Omental fat pad (tissue), 4 donors: ENCODE results near the gene TBC1D3B. TPM values are rescaled to one million over a fixed set of nuclear protein-coding genes. Genes with fewer than 3 reads are reported as not detected.
"Not testable (repeated sequence)": the region's sequence is repeated elsewhere in the genome, so short reads cannot be mapped to it uniquely, and the experiment has no call there.

Experiments
- ATAC-seq: fragments of 150-250 bp; one replicate; pipeline ENCODE4 v1.9.1; 2016; ENCODE audit warnings: mild to moderate bottlenecking, moderate library complexity; ENCODE audit not compliant: low FRiP score
- DNase-seq: peaks from one replicate; pipeline ENCODE4 v3.0.0-alpha.2; 2019; ENCODE audit warnings: low spot score
- total RNA-seq, 4 donors: library from RNA; depleted of rRNA; stranded (reverse); fragments of >200 nt; gene quantifications; one replicate each; pipeline ENCODE4 v1.1.0, GENCODE V29; 2016
- TF ChIP-seq, protein P1 (sequence below), 3 donors: fragments of 450-650 bp; IDR thresholded peaks; one replicate each; pipeline ENCODE4 v1.5.1; 2016 to 2017; ENCODE audit warnings: antibody characterized with exemption in 3 of 3, mild to moderate bottlenecking in 3 of 3, moderate library complexity in 2 of 3

Gene TBC1D3B
- total RNA-seq, 4 donors from 2014 or later, result 1.5 to 6.9 (median 2.4) TPM

- no peak for DNase-seq
- TF ChIP-seq, protein P1, sequence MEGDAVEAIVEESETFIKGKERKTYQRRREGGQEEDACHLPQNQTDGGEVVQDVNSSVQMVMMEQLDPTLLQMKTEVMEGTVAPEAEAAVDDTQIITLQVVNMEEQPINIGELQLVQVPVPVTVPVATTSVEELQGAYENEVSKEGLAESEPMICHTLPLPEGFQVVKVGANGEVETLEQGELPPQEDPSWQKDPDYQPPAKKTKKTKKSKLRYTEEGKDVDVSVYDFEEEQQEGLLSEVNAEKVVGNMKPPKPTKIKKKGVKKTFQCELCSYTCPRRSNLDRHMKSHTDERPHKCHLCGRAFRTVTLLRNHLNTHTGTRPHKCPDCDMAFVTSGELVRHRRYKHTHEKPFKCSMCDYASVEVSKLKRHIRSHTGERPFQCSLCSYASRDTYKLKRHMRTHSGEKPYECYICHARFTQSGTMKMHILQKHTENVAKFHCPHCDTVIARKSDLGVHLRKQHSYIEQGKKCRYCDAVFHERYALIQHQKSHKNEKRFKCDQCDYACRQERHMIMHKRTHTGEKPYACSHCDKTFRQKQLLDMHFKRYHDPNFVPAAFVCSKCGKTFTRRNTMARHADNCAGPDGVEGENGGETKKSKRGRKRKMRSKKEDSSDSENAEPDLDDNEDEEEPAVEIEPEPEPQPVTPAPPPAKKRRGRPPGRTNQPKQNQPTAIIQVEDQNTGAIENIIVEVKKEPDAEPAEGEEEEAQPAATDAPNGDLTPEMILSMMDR (IDR thresholded peaks at IDR 0.05), result no peak
- no peak for ATAC-seq
Measured at GRCh38 chr17:36209575-36209974, 33.1 kb upstream of the TBC1D3B start.

DNA sequence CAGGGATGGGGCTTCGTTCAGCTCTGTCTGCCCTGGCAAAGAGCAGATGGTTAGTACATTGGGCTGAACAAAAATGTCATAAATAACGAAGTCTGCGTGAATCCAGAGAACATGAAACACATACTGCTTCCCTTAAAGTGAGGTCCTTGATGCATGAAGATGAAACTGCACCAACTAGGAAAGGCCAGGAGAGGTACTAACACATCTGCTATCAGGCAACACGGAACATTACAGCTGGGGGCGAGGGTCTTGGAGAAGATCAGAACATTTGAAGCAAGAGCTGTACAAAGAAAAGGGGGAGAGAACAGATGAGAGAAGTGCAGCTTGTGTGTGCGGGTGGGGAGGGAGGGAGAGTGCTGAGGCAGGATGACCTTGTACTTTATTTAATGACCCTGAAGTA is 30.9 kb upstream of the TBC1D3B start:
- ATAC-seq, DNase-seq: not testable (repeated sequence)

- not testable (repeated sequence) for ATAC-seq, DNase-seq
Measured at GRCh38 chr17:36206486-36206821, 30.0 kb upstream of the TBC1D3B start.

GRCh38 chr17:36205637-36206485 is 29.4 kb upstream of the TBC1D3B start:
- TF ChIP-seq, protein P1 (IDR thresholded peaks at IDR 0.05), result no peak
- ATAC-seq (no peak), DNase-seq (no peak)

DNA sequence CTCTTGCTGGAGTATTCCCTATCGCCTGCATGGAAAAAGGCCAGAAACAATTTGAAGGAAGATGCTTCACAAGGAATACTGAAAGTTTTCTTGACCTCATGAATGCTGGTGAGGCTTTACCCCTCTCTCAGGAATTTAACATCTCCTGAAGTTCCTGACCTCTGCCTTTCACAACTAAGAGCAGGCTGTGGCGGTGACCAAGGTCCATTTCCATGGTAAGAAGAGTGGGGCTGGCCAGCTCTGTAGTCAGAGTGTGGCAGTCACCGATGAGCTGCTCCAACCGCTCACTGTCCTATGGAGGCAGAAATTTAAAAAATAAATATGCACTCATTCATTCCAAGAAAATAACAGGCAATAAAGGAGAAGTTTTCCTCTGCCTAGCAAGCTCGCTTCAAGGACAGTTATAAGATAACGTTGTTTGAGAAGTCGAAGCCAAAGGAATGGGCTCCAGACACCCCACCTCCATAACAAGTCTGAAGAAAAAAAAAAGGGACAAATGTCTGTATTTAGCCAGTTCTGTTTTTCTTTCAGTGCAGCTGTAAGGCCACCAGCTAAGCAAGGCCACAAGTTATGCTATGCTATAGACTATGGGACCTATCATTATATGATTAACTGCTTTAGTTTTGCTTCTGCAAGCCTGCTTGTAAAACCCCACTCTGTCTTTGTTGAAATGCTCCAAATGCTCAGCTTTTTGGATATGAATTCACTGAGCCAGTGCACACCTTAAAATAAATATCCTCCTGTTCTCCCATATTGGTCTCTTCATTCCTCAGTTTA is 28.5 kb upstream of the TBC1D3B start:
- ATAC-seq, result no peak
- TF ChIP-seq, protein P1 (IDR thresholded peaks at IDR 0.05), result no peak
- no peak for DNase-seq

GRCh38 chr17:36203335-36203734 is 26.9 kb upstream of the TBC1D3B start:
- DNase-seq, result no peak
- TF ChIP-seq, protein P1 (IDR thresholded peaks at IDR 0.05), result no peak

DNA sequence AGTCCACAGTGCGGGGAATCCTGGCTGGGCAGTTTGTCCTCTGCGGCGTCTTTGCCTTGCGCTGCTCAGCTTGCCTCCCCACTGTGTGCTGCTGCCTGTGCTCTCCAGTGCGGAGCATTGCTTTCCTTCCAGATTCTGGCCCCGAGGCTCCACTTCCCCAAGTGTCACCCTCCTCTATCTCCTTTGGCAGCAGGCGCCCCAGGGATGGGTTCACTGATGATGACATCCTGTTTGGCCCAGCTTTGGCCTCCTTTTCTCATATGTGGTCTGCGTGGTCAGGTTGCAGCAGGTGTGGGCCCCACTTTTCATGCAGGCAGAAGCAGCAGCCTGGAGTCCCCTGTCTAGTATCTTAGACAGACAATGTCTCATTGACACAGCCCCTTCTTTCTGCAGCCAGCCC is 25.1 kb upstream of the TBC1D3B start:
- DNase-seq, result not testable (repeated sequence)
- ATAC-seq, result peak; percentile 7

More at GRCh38 chr17:36203335-36203734, 26.9 kb upstream of the TBC1D3B start:
- ATAC-seq, result no peak

DNA sequence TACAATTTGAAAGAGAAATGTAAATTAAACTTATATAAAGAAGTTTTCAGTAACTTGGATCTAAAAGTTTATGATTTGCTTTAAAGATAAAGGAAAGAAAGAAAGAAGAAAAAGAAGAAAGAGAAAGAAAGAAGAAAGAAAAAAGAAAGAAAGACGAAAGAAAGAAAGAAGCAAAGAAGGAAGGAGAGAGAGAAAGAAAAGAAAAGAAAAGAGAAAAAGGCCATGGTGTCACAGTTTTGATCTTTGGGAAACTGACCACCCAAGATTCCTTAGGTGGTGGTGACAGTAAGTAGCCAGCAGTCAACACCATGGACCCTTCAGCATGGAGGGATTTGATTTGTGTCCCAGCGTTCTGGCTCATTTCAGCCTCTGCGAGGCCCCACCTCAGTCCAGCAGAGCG is 24.7 kb upstream of the TBC1D3B start:
- not testable (repeated sequence) for DNase-seq, ATAC-seq

DNA sequence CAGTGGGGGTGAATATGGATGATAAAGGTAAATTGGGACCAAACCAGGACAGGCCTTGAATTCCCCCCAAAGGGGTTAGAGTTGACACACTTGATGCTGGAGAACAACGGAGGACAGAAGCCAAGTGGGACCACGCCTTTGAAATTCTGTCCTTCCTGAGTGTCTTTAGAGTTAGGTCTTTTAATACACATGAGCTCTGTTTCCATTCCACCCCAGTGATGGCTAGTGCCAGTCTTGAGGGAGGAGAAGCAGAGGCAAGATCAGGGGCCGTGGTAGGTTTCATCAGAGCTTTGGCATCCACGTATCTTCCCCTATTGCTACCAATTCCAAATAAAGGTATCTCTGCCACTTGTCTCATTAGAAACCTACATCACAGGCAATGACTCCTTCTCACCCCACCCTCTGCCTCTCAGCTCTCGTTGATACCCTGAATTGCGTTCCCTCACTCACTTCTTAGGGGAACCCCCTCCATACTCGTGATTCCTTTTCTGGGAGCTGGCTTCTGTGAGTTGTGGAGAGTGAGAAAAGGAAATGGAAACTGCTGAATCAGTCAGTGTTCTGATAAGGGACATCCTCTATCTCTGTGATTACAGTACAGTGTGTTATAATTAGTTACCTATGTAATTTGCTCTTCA is 22.5 kb upstream of the TBC1D3B start:
- TF ChIP-seq, protein P1 (IDR thresholded peaks at IDR 0.05), result no peak
- DNase-seq, result no peak
- no peak for ATAC-seq
